Ishikawa (cell line): Measurements from ENCODE around the gene STXBP4.

Experiments
- CEBPB ChIP-seq: IDR thresholded peaks from 2 replicates; pipeline ENCODE4 v1.6.1; 2012
- CREB1 ChIP-seq: IDR thresholded peaks from 2 replicates; pipeline ENCODE4 v1.6.1; 2012; ENCODE audit warnings: low read depth
- EGR1 ChIP-seq: IDR thresholded peaks from 2 replicates; pipeline ENCODE4 v1.6.1; 2012
- EP300 ChIP-seq: IDR thresholded peaks from 2 replicates; pipeline ENCODE4 v1.6.1; 2012; ENCODE audit warnings: borderline replicate concordance
- FOXM1 ChIP-seq: IDR thresholded peaks from 2 replicates; pipeline ENCODE4 v1.6.1; 2012; ENCODE audit warnings: low read depth, borderline replicate concordance
- NFIC ChIP-seq: IDR thresholded peaks from 2 replicates; pipeline ENCODE4 v1.6.1; 2012
- RAD21 ChIP-seq: IDR thresholded peaks from 2 replicates; pipeline ENCODE4 v1.6.1; 2012; ENCODE audit warnings: low read depth
- TAF1 ChIP-seq: IDR thresholded peaks from 2 replicates; pipeline ENCODE4 v1.6.1; 2012; ENCODE audit warnings: low read depth, mild to moderate bottlenecking
- TCF12 ChIP-seq: IDR thresholded peaks from 2 replicates; pipeline ENCODE4 v1.6.1; 2012; ENCODE audit warnings: low read depth
- TEAD4 ChIP-seq: IDR thresholded peaks from 2 replicates; pipeline ENCODE4 v1.6.1; 2012
- YY1 ChIP-seq: IDR thresholded peaks from 2 replicates; pipeline ENCODE4 v1.6.1; 2012; ENCODE audit warnings: low read depth
- ZBTB7A ChIP-seq: IDR thresholded peaks from 2 replicates; pipeline ENCODE4 v1.6.1; 2012; ENCODE audit warnings: low read depth
- TF ChIP-seq, protein P1 (sequence below): IDR thresholded peaks from 2 replicates; pipeline ENCODE4 v1.6.1; 2012
- TF ChIP-seq, protein P2 (sequence below): IDR thresholded peaks from 2 replicates; pipeline ENCODE4 v1.6.1; 2012; ENCODE audit warnings: low read depth, mild to moderate bottlenecking
- TF ChIP-seq, protein P3 (sequence below): IDR thresholded peaks from 2 replicates; pipeline ENCODE4 v1.6.1; 2012

STXBP4 gene

DNA sequence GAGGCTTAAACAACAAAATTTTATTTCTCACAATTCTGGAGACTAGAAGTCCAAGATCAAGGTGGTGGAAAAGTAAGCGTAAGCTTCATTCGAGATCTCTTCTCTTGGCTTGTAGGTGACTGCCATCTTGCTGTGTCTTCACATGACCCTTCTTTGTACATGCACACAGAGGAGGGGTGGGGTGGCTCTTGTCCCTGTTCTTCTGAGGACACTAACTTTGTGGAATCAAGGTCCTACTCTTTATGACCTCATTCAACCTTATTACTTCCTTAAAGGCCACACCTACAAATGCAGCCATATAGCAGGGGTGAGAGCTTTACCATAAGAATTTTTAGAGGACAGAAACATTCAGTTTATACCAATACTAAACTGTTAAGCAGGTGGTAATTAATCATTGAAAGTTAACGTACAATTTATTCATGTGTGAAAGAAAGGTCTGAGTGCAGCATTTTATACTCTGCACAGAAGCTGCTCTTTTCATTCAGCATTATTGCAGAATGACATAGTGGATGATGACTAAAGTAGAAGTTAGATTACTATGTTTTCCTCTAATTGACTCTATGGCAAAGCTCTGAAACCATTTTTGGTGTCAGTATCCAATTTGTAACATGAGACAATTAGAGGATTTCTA lies 156.3 kb downstream of the STXBP4 start:
- TF ChIP-seq EGR1 = no peak
- no peak for TF ChIP-seq CREB1
- TF ChIP-seq NFIC = no peak
- TF ChIP-seq CEBPB = no peak
- TF ChIP-seq RAD21 = no peak
- TF ChIP-seq FOXM1 = no peak
- no peak for TF ChIP-seq YY1
- no peak for TF ChIP-seq ZBTB7A
- TF ChIP-seq, protein P1, sequence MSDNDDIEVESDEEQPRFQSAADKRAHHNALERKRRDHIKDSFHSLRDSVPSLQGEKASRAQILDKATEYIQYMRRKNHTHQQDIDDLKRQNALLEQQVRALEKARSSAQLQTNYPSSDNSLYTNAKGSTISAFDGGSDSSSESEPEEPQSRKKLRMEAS = no peak
- no peak for TF ChIP-seq TAF1
- TF ChIP-seq, protein P2, sequence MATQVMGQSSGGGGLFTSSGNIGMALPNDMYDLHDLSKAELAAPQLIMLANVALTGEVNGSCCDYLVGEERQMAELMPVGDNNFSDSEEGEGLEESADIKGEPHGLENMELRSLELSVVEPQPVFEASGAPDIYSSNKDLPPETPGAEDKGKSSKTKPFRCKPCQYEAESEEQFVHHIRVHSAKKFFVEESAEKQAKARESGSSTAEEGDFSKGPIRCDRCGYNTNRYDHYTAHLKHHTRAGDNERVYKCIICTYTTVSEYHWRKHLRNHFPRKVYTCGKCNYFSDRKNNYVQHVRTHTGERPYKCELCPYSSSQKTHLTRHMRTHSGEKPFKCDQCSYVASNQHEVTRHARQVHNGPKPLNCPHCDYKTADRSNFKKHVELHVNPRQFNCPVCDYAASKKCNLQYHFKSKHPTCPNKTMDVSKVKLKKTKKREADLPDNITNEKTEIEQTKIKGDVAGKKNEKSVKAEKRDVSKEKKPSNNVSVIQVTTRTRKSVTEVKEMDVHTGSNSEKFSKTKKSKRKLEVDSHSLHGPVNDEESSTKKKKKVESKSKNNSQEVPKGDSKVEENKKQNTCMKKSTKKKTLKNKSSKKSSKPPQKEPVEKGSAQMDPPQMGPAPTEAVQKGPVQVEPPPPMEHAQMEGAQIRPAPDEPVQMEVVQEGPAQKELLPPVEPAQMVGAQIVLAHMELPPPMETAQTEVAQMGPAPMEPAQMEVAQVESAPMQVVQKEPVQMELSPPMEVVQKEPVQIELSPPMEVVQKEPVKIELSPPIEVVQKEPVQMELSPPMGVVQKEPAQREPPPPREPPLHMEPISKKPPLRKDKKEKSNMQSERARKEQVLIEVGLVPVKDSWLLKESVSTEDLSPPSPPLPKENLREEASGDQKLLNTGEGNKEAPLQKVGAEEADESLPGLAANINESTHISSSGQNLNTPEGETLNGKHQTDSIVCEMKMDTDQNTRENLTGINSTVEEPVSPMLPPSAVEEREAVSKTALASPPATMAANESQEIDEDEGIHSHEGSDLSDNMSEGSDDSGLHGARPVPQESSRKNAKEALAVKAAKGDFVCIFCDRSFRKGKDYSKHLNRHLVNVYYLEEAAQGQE = no peak
- no peak for TF ChIP-seq TEAD4
- TF ChIP-seq TCF12 = no peak
- TF ChIP-seq EP300 = no peak
- TF ChIP-seq, protein P3, sequence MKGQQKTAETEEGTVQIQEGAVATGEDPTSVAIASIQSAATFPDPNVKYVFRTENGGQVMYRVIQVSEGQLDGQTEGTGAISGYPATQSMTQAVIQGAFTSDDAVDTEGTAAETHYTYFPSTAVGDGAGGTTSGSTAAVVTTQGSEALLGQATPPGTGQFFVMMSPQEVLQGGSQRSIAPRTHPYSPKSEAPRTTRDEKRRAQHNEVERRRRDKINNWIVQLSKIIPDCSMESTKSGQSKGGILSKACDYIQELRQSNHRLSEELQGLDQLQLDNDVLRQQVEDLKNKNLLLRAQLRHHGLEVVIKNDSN = no peak

DNA sequence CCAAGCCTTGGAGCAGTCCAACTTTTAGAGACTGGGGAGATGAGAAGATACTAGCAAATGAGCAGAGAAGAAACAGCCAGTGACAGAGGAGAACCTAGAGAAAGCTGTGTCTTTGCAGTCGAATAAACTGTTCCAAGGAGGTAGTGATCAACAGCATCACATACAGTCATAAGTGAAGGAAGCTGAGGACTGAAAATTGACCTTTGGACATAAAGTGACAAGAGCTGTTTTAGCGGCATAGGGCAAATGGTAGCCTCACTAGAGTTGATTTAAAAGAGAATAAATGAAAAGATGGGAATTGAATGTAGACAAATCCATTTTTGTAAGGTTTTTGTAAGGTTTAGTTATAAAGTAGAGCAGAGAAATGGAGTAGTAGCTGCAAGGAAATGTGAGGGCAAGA lies 165.0 kb downstream of the STXBP4 start:
- TF ChIP-seq YY1 = no peak
- TF ChIP-seq, protein P3 = no peak
- no peak for TF ChIP-seq NFIC
- no peak for TF ChIP-seq RAD21
- TF ChIP-seq, protein P1 = no peak
- no peak for TF ChIP-seq CREB1
- no peak for TF ChIP-seq ZBTB7A
- TF ChIP-seq TEAD4 = no peak
- TF ChIP-seq FOXM1 = no peak
- TF ChIP-seq EGR1 = no peak
- TF ChIP-seq CEBPB = no peak
- TF ChIP-seq, protein P2 = no peak
- TF ChIP-seq EP300 = no peak
- no peak for TF ChIP-seq TAF1

DNA sequence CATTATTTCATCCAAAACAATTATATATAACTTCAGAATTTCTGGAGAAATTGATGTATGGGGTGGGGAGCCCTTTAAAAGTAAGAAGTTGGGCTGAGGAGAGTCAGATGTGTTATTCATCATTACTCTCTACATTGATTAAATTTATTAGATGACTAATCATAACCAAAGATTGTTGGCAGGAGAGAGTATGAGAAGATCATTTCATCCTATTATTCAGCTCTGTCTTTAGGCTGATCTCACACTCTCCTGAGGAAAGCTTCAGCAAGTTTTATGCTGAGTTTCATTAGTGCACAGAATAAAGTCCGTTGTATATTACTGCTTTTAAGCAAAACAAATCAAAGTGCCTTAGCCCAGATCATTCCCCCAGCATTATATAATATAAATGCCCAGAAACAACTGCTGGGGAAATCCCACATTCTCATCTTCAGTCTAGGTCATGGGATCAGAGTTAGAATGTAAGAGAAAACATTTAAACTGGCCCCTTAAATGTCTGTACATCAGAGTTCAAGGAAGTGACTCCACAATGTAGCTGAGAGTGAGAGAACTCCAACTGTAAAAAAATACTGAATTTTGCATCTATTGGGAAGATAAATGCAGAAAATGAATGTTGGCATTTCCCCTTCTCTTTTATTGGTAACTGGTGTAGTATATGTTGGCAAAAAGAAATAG lies 166.1 kb downstream of the STXBP4 start:
- no peak for TF ChIP-seq RAD21
- no peak for TF ChIP-seq CREB1
- no peak for TF ChIP-seq TEAD4
- TF ChIP-seq YY1 = no peak

DNA sequence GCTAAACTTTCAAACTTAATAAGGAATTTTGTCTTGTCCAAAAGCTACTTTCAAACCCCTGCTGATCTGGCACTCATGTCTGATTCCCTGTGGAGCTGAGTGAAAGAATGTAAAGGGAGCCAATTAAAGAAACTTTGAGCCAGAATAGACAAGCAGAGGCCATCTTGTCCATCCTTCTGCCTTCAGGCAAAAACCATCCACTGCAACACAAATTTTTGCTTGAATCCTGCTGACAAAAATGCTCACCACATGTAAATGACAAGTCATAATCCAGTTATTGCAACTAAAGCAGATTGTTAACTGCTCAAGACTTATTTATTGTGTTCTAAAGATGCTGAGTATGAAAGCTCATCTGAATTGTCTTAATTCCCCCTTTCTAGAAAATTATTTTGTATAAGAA lies 172.2 kb downstream of the STXBP4 start:
- TF ChIP-seq FOXM1 = no peak
- TF ChIP-seq, protein P1 = no peak
- TF ChIP-seq RAD21 = no peak
- TF ChIP-seq TEAD4 = no peak
- no peak for TF ChIP-seq TAF1
- no peak for TF ChIP-seq NFIC
- TF ChIP-seq, protein P2 = no peak
